Activated T-cell treated with anti-CD3 and anti-CD28 coated beads, Interleukin-2, amount 50 U/mL, for 48 hours (primary cell): Measurements from ENCODE around the gene SHROOM3.
"Not testable (repeated sequence)": the region's sequence is repeated elsewhere in the genome, so short reads cannot be mapped to it uniquely, and the experiment has no call there.

Experiments
- DNase-seq, 2 experiments: peaks; one replicate each; pipeline ENCODE4 v3.0.0-alpha.2; 2020

Gene SHROOM3

GRCh38 chr4:76434901-76435527 is at the start of gene SHROOM3:
SHROOM3 (plus strand) TSS chr4:76435229; CDS start chr4:76436053, 824 bp downstream.
- no peak for DNase-seq

- no peak for DNase-seq
Observed at GRCh38 chr4:76385974-76386373, 49.1 kb upstream of the SHROOM3 start.

- DNase-seq: no peak
Observed at GRCh38 chr4:76386566-76387305, 48.3 kb upstream of the SHROOM3 start.

GRCh38 chr4:76388160-76388908 is 46.7 kb upstream of the SHROOM3 start:
- DNase-seq: no peak

- no peak for DNase-seq
Observed at GRCh38 chr4:76401654-76402053, 33.4 kb upstream of the SHROOM3 start.

GRCh38 chr4:76406081-76406480 is 28.9 kb upstream of the SHROOM3 start:
- DNase-seq: no peak

- DNase-seq: no peak
Observed at GRCh38 chr4:76407440-76408119, 27.4 kb upstream of the SHROOM3 start.

GRCh38 chr4:76410636-76411035 is 24.4 kb upstream of the SHROOM3 start:
- DNase-seq: no peak

GRCh38 chr4:76420188-76420761 is 14.8 kb upstream of the SHROOM3 start:
- DNase-seq: no peak

GRCh38 chr4:76420762-76421581 is 14.1 kb upstream of the SHROOM3 start, which contains the start of gene CCDC158:
CCDC158 (minus strand) TSS chr4:76421141; CDS start chr4:76403207, 17,934 bp downstream.
- peak in 1 of 2 experiments; percentile 26 for DNase-seq

- DNase-seq: not testable (repeated sequence)
Observed at GRCh38 chr4:76423159-76423558, 11.9 kb upstream of the SHROOM3 start.

GRCh38 chr4:76426272-76426671 is 8.8 kb upstream of the SHROOM3 start:
- DNase-seq: no peak

GRCh38 chr4:76429636-76430035 is 5.4 kb upstream of the SHROOM3 start:
- no peak for DNase-seq

GRCh38 chr4:76430519-76431388 is 4.3 kb upstream of the SHROOM3 start:
- DNase-seq: no peak

- DNase-seq: no peak
Observed at GRCh38 chr4:76435528-76436319, 695 bp downstream of the SHROOM3 start.

GRCh38 chr4:76439491-76439890 is 4.5 kb downstream of the SHROOM3 start:
- no peak for DNase-seq

GRCh38 chr4:76441881-76442280 is 6.9 kb downstream of the SHROOM3 start:
- no peak for DNase-seq

GRCh38 chr4:76442807-76443206 is 7.8 kb downstream of the SHROOM3 start:
- no peak for DNase-seq

GRCh38 chr4:76443376-76443775 is 8.3 kb downstream of the SHROOM3 start:
- DNase-seq: no peak

- no peak for DNase-seq
Observed at GRCh38 chr4:76445911-76446310, 10.9 kb downstream of the SHROOM3 start.
